ENCODE data around the gene GPC6.
A peak's percentile ranks its signal among the peaks of the same experiment; 100 is the strongest.

The GPC6 gene

DNA sequence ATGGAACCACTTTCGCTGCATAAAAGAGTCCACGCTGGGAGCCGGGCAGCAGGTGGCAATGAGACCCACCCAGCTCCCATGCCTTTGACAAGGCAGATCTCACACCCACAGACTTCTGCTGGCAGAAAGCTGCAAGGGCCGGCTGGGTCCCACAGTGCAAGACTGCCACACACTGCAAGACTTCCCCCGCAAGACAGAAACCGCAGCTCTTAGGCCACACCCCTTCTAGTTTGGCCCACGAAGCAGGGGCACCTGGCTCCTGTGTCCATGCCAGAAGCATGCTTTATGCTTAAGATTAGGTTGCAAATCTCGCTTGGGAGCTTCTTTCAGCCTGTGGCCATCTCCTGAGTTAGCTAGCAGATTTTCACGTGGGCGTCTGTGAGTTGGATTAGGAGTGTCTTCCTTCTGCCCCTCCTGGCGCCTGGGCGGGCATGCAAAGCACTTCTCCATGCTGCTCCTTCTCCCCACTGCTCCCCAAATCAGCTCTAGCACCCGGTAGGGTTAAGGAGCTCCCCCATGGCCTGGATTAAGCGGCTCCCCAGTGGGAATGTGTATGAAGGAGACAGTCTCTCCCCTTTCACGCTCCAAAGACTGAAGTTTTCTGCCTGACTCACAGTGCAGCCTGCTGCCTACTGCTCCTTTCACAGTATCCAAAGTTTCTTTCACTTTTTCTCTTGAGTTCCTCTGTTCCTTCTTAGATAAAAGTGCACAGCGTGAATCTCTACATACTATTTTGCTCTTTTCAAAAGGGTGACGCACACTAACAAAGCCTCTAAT is 17.7 kb downstream of the GPC6 start:
- no CpG with 5 or more reads among the region's 17 CpGs for WGBS, 2 donors (ENCODE audit: extremely low coverage in 2 of 2, insufficient read length in 2 of 2, insufficient replicate concordance in 1 of 2)
- H3K4me3 ChIP-seq (ENCODE audit: low read length in 2 of 2), result peak overlapping the region in 1 of 2 donors; percentile 34
- peak overlapping the region; percentile 90 for H3K18ac ChIP-seq (ENCODE audit: low read length)
- H3K27me3 ChIP-seq (ENCODE audit: control insufficient read depth in 3 of 3, insufficient read depth in 3 of 3, low read depth in 1 of 3, low read length in 3 of 3), result no peaks in the 10 kb centered on the region
- H2AFZ ChIP-seq (ENCODE audit: low read length), result peak overlapping the region; percentile 93
- H2BK15ac ChIP-seq (ENCODE audit: low read length), result peak overlapping the region; percentile 3
- H3K4me1 ChIP-seq (ENCODE audit: control insufficient read depth in 2 of 2, insufficient read depth in 1 of 2, low read depth in 1 of 2, low read length in 2 of 2), result peaks cover 8 to 18% of the 10 kb centered on the region in 2 donors
- H2BK120ac ChIP-seq (ENCODE audit: low read depth, low read length), result no peak overlapping the region
- H3K27ac ChIP-seq (replicated peaks; ENCODE audit: low read length), result peak overlapping the region; percentile 63
- no peak overlapping the region for H2BK5ac ChIP-seq (ENCODE audit: low read length)
- no peak overlapping the region for H4K91ac ChIP-seq (ENCODE audit: low read depth, low read length, poor library complexity)
- no peak overlapping the region for H3K9ac ChIP-seq (ENCODE audit: low read depth, low read length, poor library complexity)
- peaks cover 2 to 5% of the 10 kb centered on the region in 2 donors for H3K9me3 ChIP-seq (replicated peaks in 1 of 2; ENCODE audit: control insufficient read depth in 2 of 2, insufficient read depth in 1 of 2, low read depth in 1 of 2, low read length in 2 of 2)
- H4K8ac ChIP-seq (ENCODE audit: low read depth, low read length), result no peak overlapping the region
- no peaks in the 10 kb centered on the region for H3K36me3 ChIP-seq (replicated peaks in 1 of 2; ENCODE audit: control insufficient read depth in 2 of 2, insufficient read depth in 2 of 2, low read length in 2 of 2)
- peak overlapping the region; percentile 8 for H2AK5ac ChIP-seq (ENCODE audit: low read depth, low read length)
- no peak overlapping the region for H2BK12ac ChIP-seq (ENCODE audit: low read length)
- no peak overlapping the region for H3K23ac ChIP-seq (ENCODE audit: low read depth, low read length, poor library complexity)
- no peak for DNase-seq (ENCODE audit: low spot score)
- H3K4me2 ChIP-seq (ENCODE audit: insufficient read depth, low read length, poor library complexity, severe bottlenecking), result no peak overlapping the region
- no peaks in the 10 kb centered on the region for H3K79me1 ChIP-seq (ENCODE audit: low read depth, low read length)
- H3K4ac ChIP-seq (ENCODE audit: low read length), result no peak overlapping the region
- no peak overlapping the region for H3K14ac ChIP-seq (ENCODE audit: low read length)

GRCh38 chr13:93244918-93245280 is 18.3 kb downstream of the GPC6 start:
- Histone ChIP-seq H3K36me3 (replicated peaks in 1 of 2; ENCODE audit: control insufficient read depth in 2 of 2, insufficient read depth in 2 of 2, low read length in 2 of 2) (no peaks in the 10 kb centered on the region), H3K9ac (ENCODE audit: low read depth, low read length, poor library complexity) (no peak overlapping the region)
- DNase-seq (ENCODE audit: low spot score), result no peak

DNA sequence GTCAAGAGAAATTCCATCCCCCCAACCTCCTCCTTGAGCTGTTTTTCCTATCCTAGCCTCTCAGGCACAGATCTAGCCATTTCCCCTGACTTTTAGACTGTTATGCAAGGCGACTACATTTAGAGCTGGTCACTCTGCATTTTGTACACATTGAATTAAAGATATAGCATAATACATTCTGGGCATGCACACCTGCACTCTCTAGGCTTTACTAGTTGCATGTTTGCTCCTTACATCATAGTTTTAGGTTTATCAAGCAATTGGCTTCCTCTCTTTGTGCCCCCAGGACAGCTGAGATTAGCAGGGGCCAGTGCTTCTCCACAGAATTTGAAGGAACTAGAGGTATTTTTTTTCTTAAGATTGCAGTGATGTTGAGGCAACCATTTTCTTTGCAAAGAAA is 19.5 kb downstream of the GPC6 start:
- peaks cover 8 to 18% of the 10 kb centered on the region in 2 donors for H3K4me1 ChIP-seq (ENCODE audit: control insufficient read depth in 2 of 2, insufficient read depth in 1 of 2, low read depth in 1 of 2, low read length in 2 of 2)
- H2BK5ac ChIP-seq (ENCODE audit: low read length), result no peak overlapping the region
- H3K27ac ChIP-seq (replicated peaks; ENCODE audit: low read length), result no peak overlapping the region
- H3K14ac ChIP-seq (ENCODE audit: low read length), result no peak overlapping the region
- no peak overlapping the region for H2BK15ac ChIP-seq (ENCODE audit: low read length)
- no peak overlapping the region for H2BK120ac ChIP-seq (ENCODE audit: low read depth, low read length)
- H3K9me3 ChIP-seq (replicated peaks in 1 of 2; ENCODE audit: control insufficient read depth in 2 of 2, insufficient read depth in 1 of 2, low read depth in 1 of 2, low read length in 2 of 2), result peaks cover 0 to under 1% of the 10 kb centered on the region in 2 donors
- H3K36me3 ChIP-seq (replicated peaks in 1 of 2; ENCODE audit: control insufficient read depth in 2 of 2, insufficient read depth in 2 of 2, low read length in 2 of 2), result no peaks in the 10 kb centered on the region
- H3K27me3 ChIP-seq (ENCODE audit: control insufficient read depth in 3 of 3, insufficient read depth in 3 of 3, low read depth in 1 of 3, low read length in 3 of 3), result no peaks in the 10 kb centered on the region
- no peak overlapping the region for H4K8ac ChIP-seq (ENCODE audit: low read depth, low read length)
- no peak overlapping the region for H2AFZ ChIP-seq (ENCODE audit: low read length)
- H3K79me1 ChIP-seq (ENCODE audit: low read depth, low read length), result no peaks in the 10 kb centered on the region
- no peak overlapping the region for H3K23ac ChIP-seq (ENCODE audit: low read depth, low read length, poor library complexity)
- H3K4me2 ChIP-seq (ENCODE audit: insufficient read depth, low read length, poor library complexity, severe bottlenecking), result no peak overlapping the region
- no peak overlapping the region for H3K18ac ChIP-seq (ENCODE audit: low read length)
- H2AK5ac ChIP-seq (ENCODE audit: low read depth, low read length), result no peak overlapping the region
- H3K4ac ChIP-seq (ENCODE audit: low read length), result no peak overlapping the region
- no peak overlapping the region for H2BK12ac ChIP-seq (ENCODE audit: low read length)
- DNase-seq (ENCODE audit: low spot score), result no peak
- H3K4me3 ChIP-seq (ENCODE audit: low read length in 2 of 2), result no peak overlapping the region
- H4K91ac ChIP-seq (ENCODE audit: low read depth, low read length, poor library complexity), result no peak overlapping the region
- WGBS, 2 donors (ENCODE audit: extremely low coverage in 2 of 2, insufficient read length in 2 of 2, insufficient replicate concordance in 1 of 2), result no CpG with 5 or more reads among the region's 1 CpG
- no peak overlapping the region for H3K9ac ChIP-seq (ENCODE audit: low read depth, low read length, poor library complexity)

More at GRCh38 chr13:93244918-93245280, 18.3 kb downstream of the GPC6 start:
- H2AK5ac ChIP-seq (ENCODE audit: low read depth, low read length), result no peak overlapping the region
- no peaks in the 10 kb centered on the region for H3K27me3 ChIP-seq (ENCODE audit: control insufficient read depth in 3 of 3, insufficient read depth in 3 of 3, low read depth in 1 of 3, low read length in 3 of 3)
- H3K27ac ChIP-seq (replicated peaks; ENCODE audit: low read length), result peak overlapping the region; percentile 63
- H3K9me3 ChIP-seq (replicated peaks in 1 of 2; ENCODE audit: control insufficient read depth in 2 of 2, insufficient read depth in 1 of 2, low read depth in 1 of 2, low read length in 2 of 2), result peaks cover 2 to 5% of the 10 kb centered on the region in 2 donors
- H3K23ac ChIP-seq (ENCODE audit: low read depth, low read length, poor library complexity), result no peak overlapping the region
- H4K91ac ChIP-seq (ENCODE audit: low read depth, low read length, poor library complexity), result no peak overlapping the region
- no CpG with 5 or more reads among the region's 1 CpG for WGBS, 2 donors (ENCODE audit: extremely low coverage in 2 of 2, insufficient read length in 2 of 2, insufficient replicate concordance in 1 of 2)
- H3K18ac ChIP-seq (ENCODE audit: low read length), result no peak overlapping the region
- H4K8ac ChIP-seq (ENCODE audit: low read depth, low read length), result no peak overlapping the region
- no peak overlapping the region for H3K14ac ChIP-seq (ENCODE audit: low read length)
- peaks cover 8 to 18% of the 10 kb centered on the region in 2 donors for H3K4me1 ChIP-seq (ENCODE audit: control insufficient read depth in 2 of 2, insufficient read depth in 1 of 2, low read depth in 1 of 2, low read length in 2 of 2)
- peak overlapping the region; percentile 93 for H2AFZ ChIP-seq (ENCODE audit: low read length)
- H2BK5ac ChIP-seq (ENCODE audit: low read length), result no peak overlapping the region
- H2BK12ac ChIP-seq (ENCODE audit: low read length), result no peak overlapping the region
- H3K79me1 ChIP-seq (ENCODE audit: low read depth, low read length), result no peaks in the 10 kb centered on the region
- no peak overlapping the region for H3K4me2 ChIP-seq (ENCODE audit: insufficient read depth, low read length, poor library complexity, severe bottlenecking)
- H2BK120ac ChIP-seq (ENCODE audit: low read depth, low read length), result no peak overlapping the region
- no peak overlapping the region for H3K4ac ChIP-seq (ENCODE audit: low read length)
- H2BK15ac ChIP-seq (ENCODE audit: low read length), result no peak overlapping the region
- H3K4me3 ChIP-seq (ENCODE audit: low read length in 2 of 2), result peak overlapping the region in 1 of 2 donors; percentile 34

GRCh38 chr13:93248627-93249047 is 22.0 kb downstream of the GPC6 start:
- H2BK12ac ChIP-seq (ENCODE audit: low read length), result no peak overlapping the region
- no peak overlapping the region for H2AFZ ChIP-seq (ENCODE audit: low read length)
- no peak overlapping the region for H4K8ac ChIP-seq (ENCODE audit: low read depth, low read length)
- H3K18ac ChIP-seq (ENCODE audit: low read length), result no peak overlapping the region
- H2BK15ac ChIP-seq (ENCODE audit: low read length), result no peak overlapping the region
- no peak overlapping the region for H3K27ac ChIP-seq (replicated peaks; ENCODE audit: low read length)
- H2BK5ac ChIP-seq (ENCODE audit: low read length), result no peak overlapping the region
- H3K4me1 ChIP-seq (ENCODE audit: control insufficient read depth in 2 of 2, insufficient read depth in 1 of 2, low read depth in 1 of 2, low read length in 2 of 2), result peaks cover 8 to 16% of the 10 kb centered on the region in 2 donors
- no peaks in the 10 kb centered on the region for H3K9me3 ChIP-seq (replicated peaks in 1 of 2; ENCODE audit: control insufficient read depth in 2 of 2, insufficient read depth in 1 of 2, low read depth in 1 of 2, low read length in 2 of 2)
- H3K23ac ChIP-seq (ENCODE audit: low read depth, low read length, poor library complexity), result no peak overlapping the region
- H4K91ac ChIP-seq (ENCODE audit: low read depth, low read length, poor library complexity), result no peak overlapping the region
- H3K79me1 ChIP-seq (ENCODE audit: low read depth, low read length), result no peaks in the 10 kb centered on the region
- H3K4me3 ChIP-seq (ENCODE audit: low read length in 2 of 2), result no peak overlapping the region
- H3K4me2 ChIP-seq (ENCODE audit: insufficient read depth, low read length, poor library complexity, severe bottlenecking), result no peak overlapping the region
- H2AK5ac ChIP-seq (ENCODE audit: low read depth, low read length), result no peak overlapping the region
- no peaks in the 10 kb centered on the region for H3K27me3 ChIP-seq (ENCODE audit: control insufficient read depth in 3 of 3, insufficient read depth in 3 of 3, low read depth in 1 of 3, low read length in 3 of 3)
- no peak overlapping the region for H3K4ac ChIP-seq (ENCODE audit: low read length)
- DNase-seq (ENCODE audit: low spot score), result peak; percentile 40
- H3K9ac ChIP-seq (ENCODE audit: low read depth, low read length, poor library complexity), result no peak overlapping the region
- no peaks in the 10 kb centered on the region for H3K36me3 ChIP-seq (replicated peaks in 1 of 2; ENCODE audit: control insufficient read depth in 2 of 2, insufficient read depth in 2 of 2, low read length in 2 of 2)
- no CpG with 5 or more reads among the region's 8 CpGs for WGBS, 2 donors (ENCODE audit: extremely low coverage in 2 of 2, insufficient read length in 2 of 2, insufficient replicate concordance in 1 of 2)
- no peak overlapping the region for H3K14ac ChIP-seq (ENCODE audit: low read length)
- no peak overlapping the region for H2BK120ac ChIP-seq (ENCODE audit: low read depth, low read length)

Data from neuronal stem cell (in vitro differentiated cells).